ENCODE data around the gene OR2Y1. TPM values are rescaled to one million over a fixed set of nuclear protein-coding genes. Genes with fewer than 3 reads are reported as not detected.

Gene OR2Y1
- total RNA-seq, 2 experiments from 2014 or later = not detected

DNA sequence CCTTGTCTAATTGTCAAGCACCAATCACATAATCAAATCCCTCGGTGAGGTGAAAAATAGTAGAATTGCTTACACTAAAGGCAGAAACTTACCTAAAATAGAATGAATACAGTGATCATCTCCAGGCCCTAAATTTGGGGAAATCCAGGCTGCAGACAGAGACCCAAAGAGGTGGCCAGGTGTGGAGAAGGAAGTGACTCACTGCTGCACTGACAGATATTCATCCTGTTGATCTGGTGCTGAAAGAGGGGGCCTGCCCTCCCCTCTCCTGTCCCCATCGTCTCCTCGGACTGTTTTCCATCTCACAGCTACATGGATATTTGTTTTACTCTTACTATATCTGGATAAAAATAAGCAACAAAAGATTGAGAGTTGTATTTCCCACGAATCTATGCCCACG lies 15.9 kb downstream of the OR2Y1 start:
- Histone ChIP-seq H4K20me1 (ENCODE audit: insufficient read depth, low read length) (no peaks in the 10 kb centered on the region), H3K79me2 (ENCODE audit: insufficient read depth, low read depth, low read length) (no peaks in the 10 kb centered on the region), H3K9me2 (ENCODE audit: insufficient read depth, low read length) (no peaks in the 10 kb centered on the region), H3K4me1 (ENCODE audit: insufficient read depth, low read length, poor library complexity, severe bottlenecking) (no peaks in the 10 kb centered on the region), H3K9me3 (ENCODE audit: low read length) (no peaks in the 10 kb centered on the region), H3K4me2 (ENCODE audit: low read length) (no peak overlapping the region), H3K4me3 (ENCODE audit: low read depth, low read length, poor library complexity, severe bottlenecking) (no peak overlapping the region), H2AFZ (ENCODE audit: low read length) (no peak overlapping the region), H3K36me3 (ENCODE audit: insufficient read depth, low read length) (no peaks in the 10 kb centered on the region), H3K27ac (ENCODE audit: low read depth, low read length, poor library complexity, severe bottlenecking) (no peak overlapping the region)
- no TSS peak for BruUV-seq (replicated peaks)
- ChIA-PET CTCF (ENCODE audit: unreplicated experiment) (no interaction called here), POLR2A (no interaction called here)
- TF ChIP-seq CTCF (conservative IDR thresholded peaks at IDR 0.05; ENCODE audit: low read length) (no peak), EZH2phosphoT487 (IDR thresholded peaks at IDR 0.05; ENCODE audit: borderline replicate concordance, low read depth, low read length) (no peak)
- intact Hi-C loops (cut with micrococcal nuclease; ENCODE audit: unreplicated experiment) = no loop called here
- DNase-seq (ENCODE audit: low spot score) = no peak

DNA sequence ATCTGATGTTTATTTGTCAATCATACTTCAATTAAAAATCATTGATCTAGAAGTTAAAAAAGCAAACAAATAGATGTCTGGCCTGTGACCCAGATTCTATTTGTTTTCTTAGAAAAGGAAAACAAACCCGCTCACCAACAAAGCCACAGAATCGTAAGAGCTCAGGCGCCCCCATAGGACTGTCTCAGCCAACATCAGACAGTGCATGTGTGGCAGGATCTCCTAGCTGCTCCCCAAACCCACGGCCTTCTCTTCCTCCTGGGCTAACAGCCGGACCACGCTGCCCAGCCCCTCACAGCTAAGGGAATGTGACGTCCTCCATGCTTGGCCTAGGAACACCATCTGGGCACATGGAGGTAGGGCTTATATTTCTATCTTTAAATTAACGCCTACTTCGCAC lies 19.4 kb downstream of the OR2Y1 start:
- H2AFZ ChIP-seq (ENCODE audit: low read length) = no peak overlapping the region
- no peaks in the 10 kb centered on the region for H3K36me3 ChIP-seq (ENCODE audit: insufficient read depth, low read length)
- H4K20me1 ChIP-seq (ENCODE audit: insufficient read depth, low read length) = no peaks in the 10 kb centered on the region
- no peak overlapping the region for H3K4me2 ChIP-seq (ENCODE audit: low read length)
- H3K4me1 ChIP-seq (ENCODE audit: insufficient read depth, low read length, poor library complexity, severe bottlenecking) = no peaks in the 10 kb centered on the region
- H3K9me3 ChIP-seq (ENCODE audit: low read length) = no peaks in the 10 kb centered on the region
- H3K27ac ChIP-seq (ENCODE audit: low read depth, low read length, poor library complexity, severe bottlenecking) = no peak overlapping the region
- DNase-seq (ENCODE audit: low spot score) = no peak
- intact Hi-C loops (cut with micrococcal nuclease; ENCODE audit: unreplicated experiment) = no loop called here
- no peaks in the 10 kb centered on the region for H3K79me2 ChIP-seq (ENCODE audit: insufficient read depth, low read depth, low read length)
- ChIA-PET POLR2A (no interaction called here), CTCF (ENCODE audit: unreplicated experiment) (no interaction called here)
- no peak overlapping the region for H3K4me3 ChIP-seq (ENCODE audit: low read depth, low read length, poor library complexity, severe bottlenecking)
- no peak for TF ChIP-seq EZH2phosphoT487 (IDR thresholded peaks at IDR 0.05; ENCODE audit: borderline replicate concordance, low read depth, low read length)
- no peak for TF ChIP-seq CTCF (conservative IDR thresholded peaks at IDR 0.05; ENCODE audit: low read length)
- H3K9me2 ChIP-seq (ENCODE audit: insufficient read depth, low read length) = no peaks in the 10 kb centered on the region
- no TSS peak for BruUV-seq (replicated peaks)

DNA sequence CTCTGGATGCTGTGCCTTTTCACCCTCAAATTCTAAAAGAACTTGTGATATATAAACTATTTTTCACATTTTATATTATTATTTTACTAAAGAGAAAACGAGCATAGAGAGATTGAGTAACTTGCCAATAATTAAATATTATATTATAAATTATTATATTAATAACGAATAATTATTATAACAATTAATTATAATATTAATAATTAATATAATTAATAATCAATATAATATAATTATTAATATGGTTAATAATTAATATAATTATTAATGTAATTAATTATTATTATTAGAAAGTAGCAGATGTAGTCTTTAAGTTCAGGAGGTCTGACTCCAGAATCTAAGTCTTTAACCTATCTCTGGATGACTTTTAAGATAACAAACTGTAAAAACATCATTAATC lies 20.1 kb downstream of the OR2Y1 start:
- Histone ChIP-seq H4K20me1 (ENCODE audit: insufficient read depth, low read length) (no peaks in the 10 kb centered on the region), H2AFZ (ENCODE audit: low read length) (no peak overlapping the region), H3K4me2 (ENCODE audit: low read length) (no peak overlapping the region), H3K9me3 (ENCODE audit: low read length) (no peaks in the 10 kb centered on the region), H3K9me2 (ENCODE audit: insufficient read depth, low read length) (no peaks in the 10 kb centered on the region), H3K4me1 (ENCODE audit: insufficient read depth, low read length, poor library complexity, severe bottlenecking) (no peaks in the 10 kb centered on the region), H3K79me2 (ENCODE audit: insufficient read depth, low read depth, low read length) (no peaks in the 10 kb centered on the region), H3K27ac (ENCODE audit: low read depth, low read length, poor library complexity, severe bottlenecking) (no peak overlapping the region), H3K4me3 (ENCODE audit: low read depth, low read length, poor library complexity, severe bottlenecking) (no peak overlapping the region), H3K36me3 (ENCODE audit: insufficient read depth, low read length) (no peaks in the 10 kb centered on the region)
- no peak for TF ChIP-seq CTCF (conservative IDR thresholded peaks at IDR 0.05; ENCODE audit: low read length)
- DNase-seq (ENCODE audit: low spot score) = no peak
- intact Hi-C loops (cut with micrococcal nuclease; ENCODE audit: unreplicated experiment) = no loop called here
- ChIA-PET POLR2A (interaction anchor here (0.7 kb wide), 1 partner anchor 1031 kb away, joined by 4 read pairs; no protein-coding TSS in a partner anchor), CTCF (ENCODE audit: unreplicated experiment) (no interaction called here)
- BruUV-seq (replicated peaks) = no TSS peak

All from OCI-LY7 (cell line).